SIG-M5 treated with dmso at 0.1 percent for 504 hours (cell line): ENCODE data around the gene MAGEB4.

Experiments
- DNase-seq: peaks from one replicate; lab custom pipeline; 2025; ENCODE audit not compliant: unreplicated experiment; lab: John Stamatoyannopoulos, UW

The MAGEB4 gene

GRCh38 chrX:30283456-30284200 is 41.8 kb downstream of the MAGEB4 start:
- peak; percentile 44 for DNase-seq
